Measurements from ENCODE around the gene VPS8.

The VPS8 gene

DNA sequence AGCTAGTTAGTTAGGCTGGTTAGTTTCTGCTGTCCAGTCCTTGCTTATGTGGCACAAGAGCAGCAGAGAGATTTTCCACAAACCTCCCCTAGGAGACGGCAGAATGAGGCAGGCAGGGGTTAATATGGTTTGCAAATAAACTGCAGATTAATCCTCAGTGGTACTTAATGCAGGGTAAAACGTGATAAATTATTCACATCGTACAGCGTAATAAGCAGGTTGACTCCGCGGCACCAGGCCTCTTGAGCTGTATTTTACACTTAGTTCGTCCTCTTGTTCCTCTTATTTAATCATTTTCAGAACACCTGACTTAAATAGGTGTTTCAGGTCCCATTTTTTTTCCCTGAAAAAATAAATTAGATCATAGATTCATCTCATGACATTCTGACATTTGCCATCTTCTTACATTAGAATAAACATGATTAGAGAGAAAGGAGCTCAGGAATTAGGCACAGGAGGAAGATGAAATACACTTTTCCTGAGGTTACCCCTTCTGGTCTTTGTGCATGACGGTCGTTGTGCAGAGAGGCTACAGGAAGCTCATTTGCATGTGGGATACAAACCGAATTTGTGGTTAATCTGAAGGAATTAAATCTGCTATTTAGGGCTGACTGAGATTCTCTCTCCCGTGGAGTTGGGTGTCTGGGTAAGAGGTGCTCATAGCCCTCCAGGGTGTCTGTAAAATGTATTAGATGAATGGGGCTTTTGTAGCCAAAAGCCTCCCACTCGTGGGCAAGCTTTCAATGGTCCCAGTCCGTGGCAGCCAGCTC, 27.1 kb upstream of the VPS8 start:
- no peak for DNase-seq (ENCODE audit: low read depth in 2 of 3, low spot score in 2 of 3)

GRCh38 chr3:184785890-184786279, 26.1 kb upstream of the VPS8 start:
- DNase-seq (ENCODE audit: low read depth in 2 of 3, low spot score in 2 of 3), result no peak

GRCh38 chr3:184786280-184786941, 25.6 kb upstream of the VPS8 start:
- no peak for DNase-seq (ENCODE audit: low read depth in 2 of 3, low spot score in 2 of 3)

- no peak for DNase-seq (ENCODE audit: low read depth in 2 of 3, low spot score in 2 of 3)
These were observed 23.2 kb upstream of the VPS8 start for GRCh38 chr3:184788751-184789150.

DNA sequence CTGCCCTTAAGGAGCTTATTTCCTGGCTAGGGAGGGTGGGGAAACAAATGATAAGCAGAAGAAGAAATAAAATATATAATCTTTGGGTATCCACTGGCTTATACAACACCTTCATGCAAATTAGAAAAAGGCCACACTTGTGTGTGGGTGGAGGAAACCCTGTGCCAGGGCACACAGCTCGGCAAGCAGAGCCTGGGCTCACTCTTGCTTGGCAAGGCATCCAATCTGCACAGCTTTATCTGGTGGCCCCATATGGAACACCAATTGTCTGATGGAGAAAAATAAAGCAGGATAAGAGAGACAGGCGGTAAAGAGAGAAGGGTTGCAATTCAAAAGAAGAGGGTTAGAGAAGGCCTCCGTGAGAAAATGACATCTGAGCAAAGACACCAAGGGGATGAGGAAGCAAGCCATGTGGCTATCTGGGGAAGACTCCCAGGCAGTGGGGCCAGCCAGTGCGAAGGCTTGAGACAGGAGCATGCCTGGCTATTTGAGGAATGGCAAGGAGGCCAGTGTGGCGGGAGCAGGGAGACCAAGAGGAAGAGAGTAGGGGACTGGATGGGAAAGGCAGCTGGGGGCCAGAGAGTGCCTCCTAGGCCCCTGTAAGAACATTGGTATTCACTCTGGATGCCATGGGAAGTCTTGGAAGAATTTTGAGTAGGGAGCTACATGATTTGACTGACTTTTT, 22.5 kb upstream of the VPS8 start:
- DNase-seq (ENCODE audit: low read depth in 2 of 3, low spot score in 2 of 3), result no peak

GRCh38 chr3:184791171-184791570, 20.8 kb upstream of the VPS8 start:
- DNase-seq (ENCODE audit: low read depth in 2 of 3, low spot score in 2 of 3), result no peak

- no peak for DNase-seq (ENCODE audit: low read depth in 2 of 3, low spot score in 2 of 3)
These were observed 16.3 kb upstream of the VPS8 start for GRCh38 chr3:184795522-184796190.

DNA sequence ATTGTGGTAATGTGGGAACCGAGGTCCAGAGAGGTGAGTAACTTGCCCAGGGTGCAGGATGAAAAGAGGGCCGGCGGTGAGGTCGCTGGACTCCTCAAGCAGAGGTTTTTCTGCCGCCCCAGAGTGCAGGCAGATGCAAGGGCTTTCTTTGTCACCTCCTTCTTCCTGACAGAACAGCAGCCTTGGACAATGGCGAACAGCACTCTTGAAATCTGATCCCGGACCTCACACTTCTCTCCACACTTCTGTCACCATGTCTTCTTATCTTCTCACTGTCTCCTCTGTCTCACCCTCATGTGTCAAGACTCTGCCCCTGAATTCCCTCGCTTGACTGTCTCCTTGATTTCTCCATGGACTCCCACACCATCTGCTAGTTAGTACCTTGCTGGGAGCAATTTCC, 15.4 kb upstream of the VPS8 start:
- DNase-seq (ENCODE audit: low read depth in 2 of 3, low spot score in 2 of 3), result no peak

GRCh38 chr3:184796954-184797353, 15.0 kb upstream of the VPS8 start:
- DNase-seq (ENCODE audit: low read depth in 2 of 3, low spot score in 2 of 3), result no peak

GRCh38 chr3:184798120-184798519, 13.8 kb upstream of the VPS8 start:
- DNase-seq (ENCODE audit: low read depth in 2 of 3, low spot score in 2 of 3), result no peak

DNA sequence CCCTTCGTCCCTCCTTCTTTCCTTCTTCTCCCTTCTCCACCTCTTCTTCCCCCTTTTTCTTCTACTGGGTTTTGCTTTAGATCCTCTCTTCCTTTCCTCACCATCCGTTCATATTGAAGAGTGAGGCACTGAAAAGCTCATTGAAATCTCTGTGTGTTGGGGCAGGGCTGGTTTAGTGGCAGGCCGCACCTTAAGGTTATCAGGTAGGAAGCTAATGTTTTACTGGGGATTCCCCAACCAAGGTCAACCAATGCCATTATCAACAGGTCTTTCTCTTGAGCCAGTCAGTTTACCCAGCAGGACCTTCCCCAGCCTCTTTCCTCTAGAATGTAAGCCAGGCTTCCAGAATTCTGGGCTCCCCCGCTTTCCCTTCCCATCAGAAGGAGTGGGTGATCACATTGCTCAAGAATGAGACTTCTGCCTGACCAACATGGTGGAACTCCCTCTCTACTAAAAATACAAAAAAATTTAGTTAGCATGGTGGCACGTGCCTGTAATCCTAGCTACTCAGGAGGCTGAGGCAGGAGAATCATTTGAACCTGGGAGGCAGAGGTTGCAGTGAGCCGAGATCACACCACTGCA, 11.5 kb upstream of the VPS8 start:
- DNase-seq (ENCODE audit: low read depth in 2 of 3, low spot score in 2 of 3), result no peak

- DNase-seq (ENCODE audit: low read depth in 2 of 3, low spot score in 2 of 3), result no peak
These were observed 10.7 kb upstream of the VPS8 start for GRCh38 chr3:184801241-184801785.

DNA sequence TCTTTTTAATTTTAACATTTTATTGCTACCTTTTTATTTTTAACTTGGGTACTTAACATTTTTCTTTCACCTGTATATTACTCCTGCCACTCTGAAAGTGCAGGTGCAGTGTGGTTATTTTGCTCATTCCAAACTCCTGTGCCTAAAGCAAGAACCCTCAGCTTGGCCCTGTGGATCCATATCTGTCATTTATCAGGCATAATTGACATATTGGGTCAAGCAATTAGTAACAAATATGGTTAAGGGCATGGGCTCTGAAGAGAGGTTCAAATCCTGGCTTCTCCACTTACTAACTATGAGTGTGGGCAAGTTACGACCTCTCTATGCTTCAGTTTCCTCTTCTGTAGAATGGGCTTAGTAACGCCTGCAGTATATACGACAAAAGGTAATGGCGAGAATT, 9.8 kb upstream of the VPS8 start:
- DNase-seq (ENCODE audit: low read depth in 2 of 3, low spot score in 2 of 3), result no peak

DNA sequence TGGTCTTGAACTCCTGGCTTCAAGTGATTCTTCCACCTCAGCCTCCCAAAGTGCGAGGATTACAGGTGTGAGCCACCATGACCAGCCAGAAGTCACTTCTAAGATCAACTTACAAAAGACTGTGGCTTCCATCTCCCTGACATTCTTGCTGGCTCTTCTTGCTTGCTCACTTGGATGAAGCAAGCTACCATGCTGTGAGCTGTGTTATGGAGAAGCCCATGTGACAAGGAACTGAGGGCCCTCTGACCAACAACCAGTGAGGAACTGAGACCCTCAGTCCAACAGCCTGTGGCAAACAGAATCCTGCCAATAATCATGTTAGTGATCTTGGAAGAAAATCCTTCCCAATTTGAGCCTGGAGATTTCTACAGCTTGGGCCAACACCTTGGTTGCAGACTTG, 7.2 kb upstream of the VPS8 start:
- DNase-seq (ENCODE audit: low read depth in 2 of 3, low spot score in 2 of 3), result no peak

GRCh38 chr3:184805351-184806038, 6.5 kb upstream of the VPS8 start:
- no peak for DNase-seq (ENCODE audit: low read depth in 2 of 3, low spot score in 2 of 3)

DNA sequence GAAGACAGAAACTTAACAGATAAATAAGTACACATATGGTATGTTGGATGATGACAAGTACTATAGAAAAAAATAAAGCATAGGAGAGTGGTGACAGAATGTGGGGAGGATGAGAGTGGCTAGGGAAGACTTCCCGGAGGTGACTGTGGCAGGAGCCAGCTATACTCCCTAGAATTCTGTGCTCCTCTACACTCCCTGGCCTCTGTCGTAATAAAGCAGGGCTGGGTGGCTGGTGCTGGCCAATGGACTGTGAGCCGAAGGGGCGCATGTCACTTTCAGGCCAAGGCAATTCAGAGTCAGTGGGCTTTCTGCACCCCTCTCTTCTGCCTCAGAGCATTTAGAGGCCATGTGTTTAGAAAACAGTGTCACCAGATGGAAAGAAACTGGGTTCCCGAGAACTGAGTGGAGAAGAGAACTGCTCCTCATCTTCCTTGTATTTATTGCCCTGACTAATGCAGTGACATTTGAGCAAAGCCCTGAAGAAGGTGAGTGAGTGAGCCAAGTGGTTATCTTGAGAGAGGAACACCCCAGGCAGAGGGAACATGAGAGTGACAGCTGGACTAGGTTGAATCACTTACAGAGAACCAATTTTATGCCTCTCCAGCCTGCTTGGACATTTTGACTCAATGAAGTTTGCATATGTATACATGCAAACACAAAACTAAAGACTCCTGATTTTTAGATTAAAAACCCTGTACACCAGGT, 5.2 kb upstream of the VPS8 start:
- DNase-seq (ENCODE audit: low read depth in 2 of 3, low spot score in 2 of 3), result no peak

- DNase-seq (ENCODE audit: low read depth in 2 of 3, low spot score in 2 of 3), result no peak
These were observed 4.4 kb upstream of the VPS8 start for GRCh38 chr3:184807549-184807948.

DNA sequence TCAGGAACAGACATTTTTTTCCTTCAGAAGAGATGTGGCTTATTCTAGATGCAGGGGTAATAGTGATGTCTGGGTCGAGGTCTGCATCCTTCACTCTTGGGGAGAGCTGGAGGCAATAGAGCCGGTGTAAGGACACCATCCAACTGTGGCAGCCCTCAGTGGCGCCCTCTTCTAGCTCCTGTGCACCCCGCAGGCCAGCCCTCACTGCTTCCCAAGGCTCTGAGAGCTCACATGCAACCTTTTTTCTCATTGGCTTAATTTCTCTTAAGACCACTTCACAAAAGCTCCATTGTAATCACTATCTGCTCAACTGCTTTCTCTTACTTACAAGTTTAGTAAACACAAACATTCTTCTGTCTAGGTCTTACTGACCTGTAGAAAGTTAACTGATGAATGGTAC, 3.9 kb upstream of the VPS8 start:
- DNase-seq (ENCODE audit: low read depth in 2 of 3, low spot score in 2 of 3), result no peak

DNA sequence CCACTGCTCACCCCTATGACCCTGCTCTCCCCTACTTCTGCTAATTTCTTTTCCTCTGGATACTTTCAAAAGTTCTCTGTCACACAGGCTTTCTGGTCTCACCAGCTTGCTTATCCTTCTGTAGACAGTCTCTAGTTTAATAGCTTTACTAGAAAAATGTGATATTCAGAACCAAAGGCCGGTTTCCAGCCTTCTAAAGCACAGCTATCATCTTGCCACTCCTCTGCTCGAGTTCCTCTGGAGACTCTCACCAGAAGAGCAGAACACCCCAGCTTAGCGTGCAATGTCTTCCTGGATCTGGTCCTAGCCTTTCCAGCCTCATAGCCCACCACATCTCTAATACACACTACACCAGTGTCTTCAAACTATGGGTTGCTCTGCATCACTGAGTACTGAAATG, 1.8 kb upstream of the VPS8 start:
- no peak for DNase-seq (ENCODE audit: low read depth in 2 of 3, low spot score in 2 of 3)

DNA sequence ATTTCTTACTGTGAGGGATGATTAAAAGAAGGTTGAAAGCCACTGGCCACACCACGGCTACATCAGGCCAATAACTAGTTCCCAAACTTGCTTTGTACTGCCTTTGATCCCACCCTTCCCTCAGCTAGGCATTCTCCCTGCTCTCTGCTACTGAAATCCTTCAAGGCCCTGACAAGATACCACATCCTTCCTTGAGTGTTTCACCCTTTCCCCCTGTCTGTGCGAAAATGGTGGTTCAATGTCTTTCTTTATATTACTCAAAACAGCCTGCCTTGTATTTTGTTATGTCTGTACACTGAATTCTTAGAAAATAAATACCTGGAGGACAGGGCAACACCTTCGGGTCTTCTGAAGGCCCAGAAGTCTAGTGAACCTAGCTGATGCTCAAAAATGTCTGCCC, 932 bp upstream of the VPS8 start:
- DNase-seq (ENCODE audit: low read depth in 2 of 3, low spot score in 2 of 3), result no peak
